Measurements from ENCODE around the gene GABARAPL2.
A peak's percentile ranks its signal among the peaks of the same experiment; 100 is the strongest.

GABARAPL2 gene

DNA sequence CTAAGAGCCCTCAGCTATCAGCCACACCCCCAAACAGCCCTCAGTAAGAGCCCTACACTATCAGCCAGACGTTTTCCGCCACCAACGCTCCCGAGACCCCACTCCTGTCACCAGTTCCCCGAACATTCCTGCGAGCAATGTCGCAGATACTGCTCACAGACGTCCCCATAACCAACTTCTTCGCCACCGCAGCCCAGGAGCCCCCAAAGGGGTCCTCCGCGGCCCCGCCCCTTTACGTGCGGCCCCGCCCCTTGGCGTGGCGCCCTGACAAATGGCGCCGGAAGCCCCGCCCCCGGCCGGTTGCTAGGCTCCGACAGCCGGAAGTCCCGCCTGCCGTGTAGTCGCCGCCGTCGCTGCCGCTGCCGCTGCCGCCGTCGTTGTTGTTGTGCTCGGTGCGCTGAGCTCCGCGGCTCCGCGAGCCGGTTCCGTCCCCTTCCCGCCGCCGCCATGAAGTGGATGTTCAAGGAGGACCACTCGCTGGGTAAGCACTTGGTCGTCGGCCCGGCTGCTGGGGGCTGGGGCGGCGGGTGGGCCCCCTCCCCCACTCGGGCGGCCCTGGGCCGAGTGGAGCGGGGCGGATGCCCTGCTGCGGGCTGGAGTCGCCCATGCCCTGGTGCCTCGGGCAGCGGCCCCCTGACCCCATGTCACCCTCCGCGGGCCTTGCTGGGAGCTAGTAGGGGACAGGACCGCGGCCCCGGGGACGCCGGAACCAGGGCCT lies at the start of gene GABARAPL2 (continued):
- TF ChIP-seq ZBTB48 (tag by site-specific recombination; IDR thresholded peaks at IDR 0.05) (peak; percentile 11; the same call in 1 of the 2 replicates), PRDM10 (tag by site-specific recombination; IDR thresholded peaks at IDR 0.05) (no peak), ZIC2 (tag by site-specific recombination; IDR thresholded peaks at IDR 0.05) (peak; percentile 35; the same call in 1 of the 2 replicates), ZNF350 (tag by site-specific recombination; IDR thresholded peaks at IDR 0.05) (no peak), ZNF610 (tag by site-specific recombination; IDR thresholded peaks at IDR 0.05; ENCODE audit: borderline replicate concordance) (peak; percentile 20; the same call in 1 of the 2 replicates), ZFP69B (tag by site-specific recombination; IDR thresholded peaks at IDR 0.05) (peak; percentile 26; the same call in 1 of the 2 replicates), KLF10 (tag by site-specific recombination; IDR thresholded peaks at IDR 0.05) (peak; percentile 85; the same call in 1 of the 2 replicates), SP2 (tag by site-specific recombination; IDR thresholded peaks at IDR 0.05) (peak; percentile 73), ZNF311 (tag by site-specific recombination; IDR thresholded peaks at IDR 0.05; ENCODE audit: borderline replicate concordance) (no peak), ZXDB (tag by site-specific recombination; IDR thresholded peaks at IDR 0.05) (peak; percentile 64), ZNF16 (tag by site-specific recombination; IDR thresholded peaks at IDR 0.05; ENCODE audit: low read depth) (no peak), KLF1 (tag by site-specific recombination; IDR thresholded peaks at IDR 0.05) (peak; percentile 78), KLF16 (tag by site-specific recombination; IDR thresholded peaks at IDR 0.05) (peak; percentile 83), ZBTB10 (tag by site-specific recombination; IDR thresholded peaks at IDR 0.05) (peak; percentile 65; the same call in 1 of the 2 replicates), ZEB2 (tag by site-specific recombination; IDR thresholded peaks at IDR 0.05) (no peak; the same call in 1 of the 2 replicates), ZNF518A (tag by site-specific recombination; conservative IDR thresholded peaks at IDR 0.05; ENCODE audit: low read depth) (no peak), ZNF571 (tag by site-specific recombination; IDR thresholded peaks at IDR 0.05) (no peak), ZNF423 (tag by site-specific recombination; IDR thresholded peaks at IDR 0.05) (no peak), ZNF629 (tag by site-specific recombination; IDR thresholded peaks at IDR 0.05) (no peak), ZNF221 (tag by site-specific recombination; IDR thresholded peaks at IDR 0.05; ENCODE audit: borderline replicate concordance) (0 out of 2 replicates have a peak, but pooled peaks have one; percentile 20), GLIS2 (tag by site-specific recombination; IDR thresholded peaks at IDR 0.05) (peak; percentile 54; the same call in 1 of the 2 replicates), ZNF394 (tag by site-specific recombination; IDR thresholded peaks at IDR 0.05; ENCODE audit: borderline replicate concordance) (0 out of 2 replicates have a peak, but pooled peaks have one; percentile 2), KLF7 (tag by site-specific recombination; IDR thresholded peaks at IDR 0.05; ENCODE audit: borderline replicate concordance) (peak; percentile 61; the same call in 1 of the 2 replicates), ZNF692 (tag by site-specific recombination; IDR thresholded peaks at IDR 0.05) (peak; percentile 89)
- TF ChIP-seq, protein P1, sequence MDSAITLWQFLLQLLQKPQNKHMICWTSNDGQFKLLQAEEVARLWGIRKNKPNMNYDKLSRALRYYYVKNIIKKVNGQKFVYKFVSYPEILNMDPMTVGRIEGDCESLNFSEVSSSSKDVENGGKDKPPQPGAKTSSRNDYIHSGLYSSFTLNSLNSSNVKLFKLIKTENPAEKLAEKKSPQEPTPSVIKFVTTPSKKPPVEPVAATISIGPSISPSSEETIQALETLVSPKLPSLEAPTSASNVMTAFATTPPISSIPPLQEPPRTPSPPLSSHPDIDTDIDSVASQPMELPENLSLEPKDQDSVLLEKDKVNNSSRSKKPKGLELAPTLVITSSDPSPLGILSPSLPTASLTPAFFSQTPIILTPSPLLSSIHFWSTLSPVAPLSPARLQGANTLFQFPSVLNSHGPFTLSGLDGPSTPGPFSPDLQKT (IDR thresholded peaks at IDR 0.05; ENCODE audit: borderline replicate concordance, low read depth, low read length), result no peak

Measured in HEK293 (cell line).